Stimulated activated CD4-positive, alpha-beta T cell treated with anti-CD3 and anti-CD28 coated beads, Interleukin-1b, Interleukin-23, amount 100 ng/mL, for 24 hours (primary cell): Measurements from ENCODE around the gene LRMDA.
"Not testable (repeated sequence)": the region's sequence is repeated elsewhere in the genome, so short reads cannot be mapped to it uniquely, and the experiment has no call there.

Experiments used
- DNase-seq, 4 experiments: peaks; one replicate each; pipeline ENCODE4 v3.0.0-alpha.2; 2020; ENCODE audit warnings: low read depth in 4 of 4, low spot score in 1 of 4

The LRMDA gene

DNA sequence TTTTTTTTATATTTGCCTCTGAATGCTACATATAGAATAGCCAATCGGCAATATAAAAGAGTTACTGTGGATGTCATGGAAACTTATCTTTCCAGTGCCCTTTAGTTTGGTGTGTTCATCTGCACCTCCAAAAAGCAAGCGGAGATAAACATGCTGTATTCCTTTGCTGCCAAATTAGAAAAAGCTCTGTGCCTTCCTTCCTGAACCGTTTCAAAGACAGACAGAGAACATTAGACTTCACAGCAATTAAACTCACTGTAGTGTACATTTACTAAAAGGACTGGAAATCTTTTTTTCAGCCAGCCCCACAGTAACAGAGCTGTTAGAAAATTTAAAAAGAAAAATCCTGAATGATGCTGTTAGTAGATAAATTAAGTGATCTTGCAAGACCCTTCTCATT, 707.5 kb downstream of the LRMDA start:
- no peak for DNase-seq

DNA sequence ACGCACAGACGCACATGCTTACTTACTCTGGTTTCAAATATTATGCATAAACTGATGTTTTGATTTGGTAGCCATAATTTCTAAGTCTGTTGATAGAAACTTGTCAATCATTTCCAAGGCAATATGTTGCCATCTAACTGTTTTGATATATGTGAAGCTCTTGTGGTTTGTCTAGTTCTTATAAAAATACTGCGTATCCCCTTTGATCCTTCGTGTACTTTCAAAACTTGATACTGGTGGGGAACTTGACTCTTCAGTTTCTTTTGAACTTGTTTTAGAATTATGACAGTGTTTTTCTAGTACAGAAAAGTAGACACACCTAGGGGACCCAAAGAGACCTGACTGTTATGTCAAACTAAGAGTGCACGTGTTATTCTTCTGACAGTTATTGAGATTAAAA, 708.0 kb downstream of the LRMDA start:
- DNase-seq, result no peak

DNA sequence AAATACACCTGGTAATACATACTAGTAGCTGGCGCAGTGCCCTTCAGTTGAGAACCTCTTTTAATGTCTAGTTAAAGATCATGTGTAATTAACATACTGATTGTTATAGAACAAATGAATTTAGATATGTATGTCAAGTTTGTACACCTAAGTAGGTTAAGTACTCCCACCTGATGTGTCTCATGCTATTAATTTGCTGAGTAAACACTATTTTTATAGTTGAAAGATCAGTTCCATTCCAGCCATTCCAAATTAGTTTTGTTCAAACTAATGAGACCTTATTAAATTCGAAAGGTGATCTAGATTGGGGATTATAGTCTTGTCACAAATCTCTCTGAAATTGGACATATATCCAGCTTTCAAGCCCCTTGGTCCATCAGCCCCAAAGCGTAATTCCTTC, 710.0 kb downstream of the LRMDA start:
- DNase-seq, result no peak

DNA sequence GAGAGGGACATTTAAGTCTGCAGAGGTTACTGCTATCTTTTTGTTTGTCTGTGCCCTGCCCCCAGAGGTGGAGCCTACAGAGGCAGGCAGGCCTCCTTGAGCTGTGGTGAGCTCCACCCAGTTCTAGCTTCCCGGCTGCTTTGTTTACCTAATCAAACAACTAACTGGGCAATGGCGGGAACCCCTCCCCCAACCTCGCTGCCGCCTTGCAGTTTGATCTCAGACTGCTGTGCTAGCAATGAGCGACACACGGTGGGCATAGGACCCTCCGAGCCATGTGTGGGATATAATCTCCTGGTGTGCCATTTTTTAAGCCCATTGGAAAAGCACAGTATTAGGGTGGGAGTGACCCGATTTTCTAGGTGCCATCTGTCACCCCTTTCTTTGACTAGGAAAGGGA, 716.8 kb downstream of the LRMDA start:
- not testable (repeated sequence) for DNase-seq

DNA sequence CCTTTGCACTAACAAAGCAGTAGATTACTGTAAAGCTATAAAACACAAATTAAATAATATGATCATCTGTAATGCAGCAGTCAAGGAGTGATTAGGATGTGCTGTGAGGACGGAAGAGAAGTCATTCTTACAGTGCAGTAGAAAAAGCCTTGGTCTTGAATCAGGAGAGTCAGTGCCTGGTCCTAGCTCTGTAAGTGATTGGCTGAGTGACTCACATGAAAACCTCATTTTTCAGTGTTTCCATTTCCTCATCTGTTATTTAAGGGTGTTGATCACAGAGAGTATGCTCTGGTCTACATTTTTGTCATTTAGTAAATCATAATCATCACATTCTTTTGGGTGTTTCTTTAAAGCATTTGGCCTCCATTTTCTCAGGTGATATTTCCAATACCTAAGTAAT, 717.8 kb downstream of the LRMDA start:
- no peak for DNase-seq

DNA sequence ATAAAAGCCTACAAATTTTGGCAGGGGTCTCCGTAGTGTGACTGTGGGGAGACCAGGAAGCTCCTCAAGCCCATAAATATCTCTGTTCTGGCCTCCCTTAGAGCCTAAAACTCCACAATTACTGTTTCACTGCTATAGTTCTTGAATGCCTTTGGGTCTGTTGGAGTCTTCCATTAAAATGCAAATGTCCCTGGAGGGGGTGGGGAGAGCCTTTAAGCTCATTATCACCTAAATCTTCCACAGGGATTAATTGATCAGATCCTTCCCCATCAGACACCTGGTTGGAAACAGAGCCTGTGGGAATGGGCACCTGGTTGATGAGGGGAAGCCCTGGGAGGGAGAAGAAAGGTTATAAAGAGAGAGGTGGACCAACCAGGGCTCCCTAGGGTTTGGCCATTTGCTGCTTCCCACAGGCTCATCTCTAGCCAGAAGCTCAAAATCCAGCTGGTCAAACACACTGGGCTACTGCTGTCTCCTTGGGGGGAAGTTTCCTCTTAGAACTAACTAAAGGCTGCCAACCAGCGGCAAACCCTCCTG, 718.2 kb downstream of the LRMDA start:
- DNase-seq, result no peak

DNA sequence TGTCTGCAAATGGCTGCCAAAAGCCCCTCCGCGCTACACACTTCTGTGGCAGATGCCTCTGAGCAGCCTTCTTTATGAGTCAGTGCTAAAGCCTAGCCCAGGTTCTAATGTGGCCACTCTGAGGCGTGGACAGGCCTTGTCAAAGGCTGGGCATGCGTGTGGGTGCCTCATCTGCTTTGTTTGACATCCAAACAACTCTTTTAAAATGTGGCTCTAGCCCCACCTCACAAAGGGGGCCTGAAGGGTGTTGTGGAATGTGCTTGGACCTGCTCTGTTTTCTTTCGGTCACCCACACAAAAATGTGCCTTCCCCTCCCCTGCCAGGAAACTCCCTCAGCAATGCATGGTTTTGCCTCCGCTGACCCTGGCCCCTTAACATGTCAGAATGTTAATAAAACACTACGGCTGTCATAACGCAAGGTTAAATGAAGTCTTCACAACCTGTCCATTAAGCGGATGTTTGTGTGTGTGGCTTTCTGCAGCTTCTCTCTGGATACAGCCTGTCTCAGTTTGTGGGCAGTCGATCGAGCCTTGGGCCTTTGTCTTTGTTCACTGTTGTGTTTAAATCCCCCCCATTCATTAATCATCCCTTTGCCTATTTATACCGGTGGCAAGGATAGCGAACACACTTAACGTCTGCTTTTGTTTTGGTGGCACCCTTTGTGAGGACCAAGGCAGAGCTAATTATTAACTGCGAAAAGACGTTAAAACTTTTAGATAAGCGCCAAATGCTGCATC, 718.9 kb downstream of the LRMDA start:
- no peak for DNase-seq

DNA sequence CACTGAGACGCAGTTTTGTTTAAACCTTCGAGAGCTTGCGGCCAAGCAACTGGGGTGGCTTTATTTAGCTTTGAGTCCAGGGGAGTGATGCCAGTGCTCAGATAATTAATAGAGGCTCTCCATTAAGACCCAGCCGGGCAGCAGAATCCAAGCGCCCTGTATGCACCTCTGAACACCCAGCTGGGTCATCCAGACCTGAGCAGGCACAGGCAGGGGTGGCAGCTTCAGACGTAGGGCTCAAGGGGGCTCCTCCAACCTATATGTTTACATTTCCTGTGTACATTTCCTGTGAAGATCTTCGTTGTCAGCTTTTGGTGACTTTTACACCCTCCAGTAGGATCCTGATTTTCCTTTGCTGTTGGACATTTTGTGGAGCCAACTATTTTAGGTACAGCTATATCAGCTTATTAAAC, 719.5 kb downstream of the LRMDA start:
- no peak for DNase-seq

DNA sequence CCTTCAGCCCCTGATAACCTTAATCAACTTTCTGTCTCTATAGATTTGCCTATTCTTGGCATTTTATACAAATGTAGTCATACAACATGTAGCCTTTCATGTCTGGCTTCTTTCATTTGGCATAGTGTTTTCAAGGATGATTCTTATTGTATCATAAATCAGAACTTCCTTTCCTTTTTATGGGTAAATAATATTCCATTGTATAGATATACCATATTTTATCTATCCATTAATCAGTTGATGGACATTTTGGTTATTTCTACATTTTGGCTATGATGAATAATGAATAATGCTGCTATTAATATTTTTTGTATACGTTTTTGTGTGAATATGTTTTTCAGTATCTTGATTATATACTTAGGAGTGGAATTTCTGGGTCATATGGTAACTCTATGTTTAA, 720.8 kb downstream of the LRMDA start:
- no peak for DNase-seq

DNA sequence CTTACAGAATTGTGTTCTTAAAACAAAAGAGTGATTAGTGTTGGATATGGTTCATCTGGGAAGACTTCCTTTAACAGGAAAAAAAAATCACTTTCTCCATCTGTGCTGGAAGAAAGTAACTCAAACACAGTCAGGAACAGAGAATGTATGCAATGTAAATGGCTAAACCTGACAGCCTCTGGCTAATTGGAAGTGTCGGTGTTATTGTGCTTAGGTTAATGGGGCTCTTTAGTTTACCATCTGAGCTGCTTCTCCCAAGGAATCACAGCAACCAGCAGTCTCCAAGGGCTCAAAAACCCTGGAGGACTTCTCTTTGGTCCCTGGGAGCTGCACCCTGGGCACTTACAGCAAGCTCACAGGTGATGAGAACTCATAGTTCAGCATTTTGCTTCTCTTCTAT, 724.5 kb downstream of the LRMDA start:
- no peak for DNase-seq

DNA sequence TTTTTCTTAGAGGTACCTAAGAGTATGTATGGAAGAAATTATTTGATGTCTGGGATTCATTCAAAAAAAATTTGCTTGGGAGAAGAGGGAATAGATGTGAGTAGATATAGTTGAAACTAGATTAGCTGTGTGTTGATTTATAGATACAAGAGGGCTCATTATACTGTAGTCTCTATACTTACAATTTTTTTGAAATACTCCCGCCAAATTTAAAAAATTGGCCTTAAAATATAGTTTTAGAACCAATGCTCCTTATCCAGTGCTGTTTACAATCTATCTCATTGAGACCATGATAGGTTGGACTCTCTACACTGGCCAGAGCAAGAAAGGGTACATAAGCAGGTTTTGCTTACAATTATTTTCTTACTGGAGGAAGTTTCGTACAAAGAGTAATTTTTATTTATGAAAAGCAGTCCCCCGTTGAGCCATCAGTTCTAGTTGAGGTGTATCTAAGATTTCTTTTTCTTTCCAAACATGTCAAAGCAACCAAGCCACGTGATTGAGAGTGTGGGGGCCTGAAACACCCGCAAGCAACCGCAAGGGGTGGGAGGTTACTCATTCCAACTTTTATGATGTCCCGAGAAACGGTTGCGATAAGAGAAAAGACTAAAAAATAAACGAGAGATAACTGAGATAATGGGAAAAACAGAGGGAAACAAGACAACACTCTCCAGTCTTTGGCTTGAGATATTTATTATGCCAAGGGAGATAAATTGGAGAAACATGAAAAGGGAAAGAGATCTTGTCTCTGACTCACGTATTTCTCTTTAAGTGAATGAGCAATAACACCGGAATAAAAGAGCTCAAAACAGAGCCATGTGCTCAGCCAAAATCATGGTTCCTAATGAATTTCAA, 729.2 kb downstream of the LRMDA start:
- no peak for DNase-seq

DNA sequence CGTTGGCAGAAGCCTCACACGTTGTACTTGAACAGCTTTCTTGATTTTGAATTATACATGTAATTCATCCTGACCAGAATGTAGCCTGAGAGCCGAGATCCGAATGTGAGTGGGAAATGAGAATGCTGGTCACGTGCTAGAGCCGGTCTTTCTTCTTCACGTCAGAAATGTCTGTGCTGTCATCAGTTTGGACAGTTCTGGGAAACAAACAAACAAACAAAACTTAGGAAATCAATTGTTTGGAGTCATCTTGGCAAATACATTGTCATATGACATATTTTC, 729.8 kb downstream of the LRMDA start:
- no peak for DNase-seq

DNA sequence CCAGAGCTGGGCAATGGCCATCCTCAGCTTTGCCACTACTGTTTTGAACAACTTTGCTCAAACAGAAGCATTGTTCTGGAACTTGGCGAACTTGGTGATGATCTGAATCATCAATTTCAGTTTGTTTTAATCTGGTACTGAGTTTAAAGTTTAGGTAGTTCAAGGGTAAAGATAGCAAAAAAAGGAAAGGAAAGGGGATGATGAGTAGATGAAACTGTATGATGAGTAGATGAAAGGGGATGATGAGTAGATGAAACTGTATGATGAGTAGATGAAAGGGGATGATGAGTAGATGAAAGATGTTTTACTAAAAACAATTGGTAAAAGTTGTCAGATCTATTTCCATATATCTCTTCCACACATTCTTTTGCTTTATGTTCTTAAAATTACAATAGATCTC, 737.0 kb downstream of the LRMDA start:
- DNase-seq, result no peak

DNA sequence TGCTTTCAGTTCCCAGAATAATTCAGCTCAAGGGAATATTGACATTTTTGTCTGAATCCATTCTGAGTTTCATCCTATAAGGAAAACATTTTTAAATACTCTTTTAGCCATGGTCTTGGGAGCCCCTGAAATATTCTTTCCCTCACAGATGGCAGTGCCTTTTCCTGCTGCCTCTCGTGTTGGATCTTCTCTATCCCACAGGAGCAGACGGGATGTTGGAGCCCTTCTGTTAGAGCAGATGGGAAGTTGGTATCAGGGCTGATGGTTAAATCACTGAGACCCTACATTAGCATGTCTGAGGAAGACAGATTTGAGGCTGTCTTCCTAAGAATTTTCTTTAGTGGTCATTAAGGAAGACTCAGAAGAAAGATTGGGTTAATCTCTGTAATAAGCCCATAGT, 737.8 kb downstream of the LRMDA start:
- no peak for DNase-seq

DNA sequence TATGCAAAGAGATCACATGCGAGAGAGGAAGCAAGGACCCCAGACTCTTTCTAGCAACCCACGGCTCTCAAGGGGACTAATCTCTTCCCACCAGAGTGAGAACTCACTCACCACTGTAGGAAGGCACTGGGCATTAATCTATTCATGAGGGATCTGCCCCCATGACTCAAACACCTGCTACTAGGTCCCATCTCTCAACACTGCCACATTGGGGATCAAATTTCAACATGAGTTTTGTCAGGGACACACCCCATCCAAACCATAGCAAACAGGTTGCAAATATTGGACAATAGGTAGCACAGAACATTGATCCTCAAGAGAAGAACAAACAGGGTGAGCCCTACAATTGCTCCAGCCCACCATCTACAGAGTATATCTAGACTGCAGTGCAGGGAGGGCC, 740.6 kb downstream of the LRMDA start:
- DNase-seq, result no peak

DNA sequence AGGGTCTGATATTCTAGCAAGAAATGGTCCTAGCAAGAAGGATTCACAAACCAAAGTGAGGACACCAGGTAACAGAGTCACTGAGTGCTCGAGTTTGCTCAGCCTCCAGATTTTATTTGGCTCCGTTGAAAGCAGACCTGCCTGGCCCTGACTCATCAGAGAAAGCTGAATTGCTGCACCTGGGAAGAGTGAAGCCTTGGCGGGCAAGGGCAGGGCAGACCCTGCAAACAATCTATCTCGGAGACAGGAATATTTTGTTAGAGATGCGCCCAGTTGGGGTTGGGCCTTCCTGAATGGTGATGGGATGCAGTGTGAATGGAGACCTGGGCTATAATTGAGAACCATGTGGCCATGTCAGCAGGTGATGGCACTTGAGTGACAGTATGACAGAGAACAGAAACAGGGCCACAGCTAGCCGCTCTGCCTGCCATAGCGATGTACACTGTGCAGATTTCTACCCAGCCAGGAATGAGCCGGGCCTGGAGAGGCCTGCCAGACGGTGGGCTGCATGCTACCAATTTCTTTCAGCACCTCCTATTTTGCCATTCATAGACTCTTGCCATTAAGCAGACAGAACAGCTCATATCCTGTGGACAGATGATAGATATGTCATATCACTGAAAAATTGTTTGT, 744.2 kb downstream of the LRMDA start:
- DNase-seq, result no peak

DNA sequence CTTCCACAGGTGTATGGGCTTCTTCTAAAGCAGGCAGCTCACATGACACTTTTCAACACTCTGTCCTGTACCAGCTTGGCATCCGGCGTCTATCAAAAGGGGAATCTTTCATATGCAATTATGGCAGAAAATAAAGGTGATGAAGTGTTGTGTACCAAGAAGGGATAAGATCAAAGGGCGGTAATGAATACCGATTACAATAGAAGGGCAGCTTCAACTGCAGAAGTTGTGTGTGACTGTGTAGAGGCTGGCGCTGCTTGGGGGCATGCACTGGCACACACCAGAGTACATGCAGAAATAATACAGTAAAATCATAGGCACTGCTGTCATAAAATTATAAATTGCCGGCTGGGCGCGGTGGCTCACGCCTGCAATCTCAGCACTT, 744.7 kb downstream of the LRMDA start:
- no peak for DNase-seq

DNA sequence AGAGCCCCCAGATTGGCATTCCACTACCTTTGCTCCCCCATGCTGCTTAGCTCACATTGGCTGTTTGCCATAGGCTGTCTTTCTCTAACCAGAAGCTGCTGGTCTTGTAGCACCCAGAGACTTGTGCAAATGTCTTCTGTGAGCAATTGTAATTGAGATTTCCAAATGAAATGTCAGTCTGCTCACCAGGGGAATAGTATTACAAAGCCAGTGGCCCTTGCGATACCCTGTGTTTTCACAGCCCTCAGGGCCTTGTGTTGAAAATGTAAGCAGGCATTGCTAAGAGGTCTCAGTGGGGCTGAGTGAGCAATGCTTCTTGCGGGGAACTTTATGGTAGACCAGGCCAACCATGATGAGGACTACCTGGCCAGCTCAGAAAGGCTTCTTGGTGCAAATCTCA, 746.5 kb downstream of the LRMDA start:
- no peak for DNase-seq

DNA sequence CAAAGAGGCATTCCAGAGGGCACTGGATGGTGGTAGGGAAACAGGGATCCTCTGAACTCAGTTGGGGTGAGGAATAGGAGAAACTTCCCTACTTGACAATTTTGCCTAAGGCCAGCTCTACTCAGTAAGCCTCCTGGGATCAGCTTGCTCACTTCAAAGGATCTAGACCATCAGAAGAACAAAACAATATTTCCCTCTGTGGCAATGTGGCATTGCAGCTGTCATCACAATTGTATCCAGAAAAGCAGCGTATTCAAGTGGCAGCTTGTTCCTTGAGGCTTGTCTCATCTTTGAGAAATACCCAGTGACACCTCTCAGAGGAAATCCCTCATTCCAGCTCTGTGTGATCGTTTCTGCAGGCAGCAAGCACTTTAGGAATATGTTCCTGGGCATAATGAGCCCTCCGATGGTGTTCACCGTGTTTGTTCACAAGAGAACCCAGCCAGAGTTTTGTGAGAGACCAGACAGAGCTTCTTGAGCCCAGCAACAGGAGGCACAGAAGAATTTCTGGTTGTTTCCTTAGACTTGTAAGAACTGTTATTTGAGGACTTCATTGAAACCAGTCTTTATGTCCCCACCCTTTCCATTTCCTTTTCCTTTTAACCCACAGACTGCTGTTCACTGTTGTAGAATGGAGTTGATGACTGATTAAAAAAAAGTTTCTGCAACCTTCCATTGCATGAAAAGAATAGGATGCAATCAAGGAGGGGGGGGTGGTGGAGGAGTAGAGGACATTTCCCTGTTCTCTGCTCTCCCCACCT, 747.3 kb downstream of the LRMDA start:
- no peak for DNase-seq

DNA sequence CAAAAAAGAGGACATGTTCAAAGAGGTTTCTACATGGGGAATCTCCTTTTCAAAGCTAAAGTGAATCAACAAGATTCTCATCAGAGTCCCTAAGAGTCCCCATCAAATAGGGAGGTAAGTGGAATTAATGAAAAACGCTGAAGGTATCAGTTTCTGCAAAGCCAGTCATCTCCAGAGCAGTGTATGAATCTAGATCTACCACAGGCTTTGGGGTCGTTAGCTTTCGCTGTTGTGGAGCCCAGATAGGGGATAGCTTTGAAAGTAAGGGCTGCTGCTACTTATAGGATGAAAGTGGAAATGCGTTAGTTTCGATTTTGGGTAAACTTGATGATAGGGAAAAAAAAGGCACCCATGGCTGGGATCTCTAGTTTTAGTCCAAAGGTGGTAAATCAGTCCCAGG, 748.4 kb downstream of the LRMDA start:
- DNase-seq, result no peak

DNA sequence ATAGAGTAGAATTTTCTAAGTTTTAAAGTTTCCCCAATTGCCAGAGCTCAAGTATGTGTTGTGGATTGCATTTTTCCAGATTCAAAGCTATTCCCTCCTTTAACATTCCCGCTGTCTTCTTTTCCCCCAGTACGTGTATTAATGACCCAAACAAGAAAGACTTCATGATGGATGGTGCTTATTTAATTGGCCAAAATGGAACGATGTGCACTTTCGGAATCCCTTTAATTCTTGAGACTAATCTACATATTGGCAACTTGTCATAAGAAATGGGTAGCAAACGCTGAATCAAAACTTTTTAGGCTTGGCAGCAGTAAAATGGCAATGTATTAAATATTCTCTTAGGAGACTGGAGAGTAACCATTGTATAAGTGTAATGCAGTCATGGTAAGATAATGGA, 753.2 kb downstream of the LRMDA start:
- no peak for DNase-seq
